Dendritic cell treated with granulocyte-macrophage colony-stimulating factor and Interleukin-4, amounts not matched to agents 40 ng/mL and 50 ng/mL, for 4 days (primary cell): Measurements from ENCODE around the gene BANP.
"Not testable (repeated sequence)": the region's sequence is repeated elsewhere in the genome, so short reads cannot be mapped to it uniquely, and the experiment has no call there.

Experiments used
- H3K27ac Mint-ChIP-seq: one replicate; pipeline ENCODE4 v1.8.0; 2022; ENCODE audit warnings: mild to moderate bottlenecking, mixed read lengths
- H3K27me3 Mint-ChIP-seq: one replicate; pipeline ENCODE4 v1.8.0; 2022; ENCODE audit warnings: mild to moderate bottlenecking, mixed read lengths
- H3K36me3 Mint-ChIP-seq: one replicate; pipeline ENCODE4 v1.8.0; 2022; ENCODE audit warnings: low read depth, mixed read lengths
- H3K4me1 Mint-ChIP-seq: one replicate; pipeline ENCODE4 v1.8.0; 2022; ENCODE audit warnings: low read depth, mixed read lengths
- H3K4me3 Mint-ChIP-seq: one replicate; pipeline ENCODE4 v1.8.0; 2022; ENCODE audit warnings: mild to moderate bottlenecking, moderate library complexity, mixed read lengths
- H3K9me3 Mint-ChIP-seq: one replicate; pipeline ENCODE4 v1.8.0; 2022; ENCODE audit warnings: mixed read lengths
- intact Hi-C: fragments of 100-400 bp; cut with micrococcal nuclease; formaldehyde crosslinking; loops from one replicate; pipeline ENCODE4 v1.15.0; 2022

The BANP gene, protein sequence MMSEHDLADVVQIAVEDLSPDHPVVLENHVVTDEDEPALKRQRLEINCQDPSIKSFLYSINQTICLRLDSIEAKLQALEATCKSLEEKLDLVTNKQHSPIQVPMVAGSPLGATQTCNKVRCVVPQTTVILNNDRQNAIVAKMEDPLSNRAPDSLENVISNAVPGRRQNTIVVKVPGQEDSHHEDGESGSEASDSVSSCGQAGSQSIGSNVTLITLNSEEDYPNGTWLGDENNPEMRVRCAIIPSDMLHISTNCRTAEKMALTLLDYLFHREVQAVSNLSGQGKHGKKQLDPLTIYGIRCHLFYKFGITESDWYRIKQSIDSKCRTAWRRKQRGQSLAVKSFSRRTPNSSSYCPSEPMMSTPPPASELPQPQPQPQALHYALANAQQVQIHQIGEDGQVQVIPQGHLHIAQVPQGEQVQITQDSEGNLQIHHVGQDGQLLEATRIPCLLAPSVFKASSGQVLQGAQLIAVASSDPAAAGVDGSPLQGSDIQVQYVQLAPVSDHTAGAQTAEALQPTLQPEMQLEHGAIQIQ

DNA sequence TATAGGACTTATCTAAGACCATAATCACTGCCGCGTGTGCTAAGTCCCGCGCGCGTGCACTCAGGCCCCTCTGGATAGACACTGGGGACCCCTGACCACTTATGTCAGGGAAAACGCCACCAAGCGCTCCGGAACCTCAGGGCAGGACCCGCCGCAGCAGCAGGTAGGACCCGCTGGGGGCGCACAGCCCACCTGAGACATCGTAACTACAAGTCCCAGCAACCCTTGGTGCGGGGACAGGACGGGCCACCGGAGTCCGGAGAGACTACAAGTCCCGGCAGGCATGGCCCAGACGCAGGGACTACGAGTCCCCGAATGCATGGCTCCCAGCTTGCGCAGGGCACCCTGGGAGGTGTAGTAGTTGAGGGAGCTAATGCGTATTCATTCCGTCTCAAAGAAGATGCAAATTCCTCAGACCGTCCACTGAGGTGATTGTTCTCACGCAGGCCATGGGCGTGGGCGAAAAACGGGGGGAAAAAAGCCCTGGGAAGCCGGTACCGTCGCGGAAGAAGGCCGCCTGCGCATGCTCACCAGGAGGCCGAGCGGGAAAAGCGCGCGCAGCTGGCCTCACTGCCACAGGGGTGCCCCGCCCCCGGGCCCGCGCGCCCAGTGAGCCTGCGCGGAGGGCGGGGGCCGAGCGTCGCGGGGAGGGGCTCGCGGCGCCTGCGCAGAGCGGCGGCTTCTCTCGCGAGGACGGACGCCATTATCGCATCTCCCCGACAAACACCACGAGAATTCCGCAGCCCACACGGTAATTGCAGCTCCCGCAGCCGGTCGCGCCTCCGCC, at the start of gene BANP:
BANP (plus strand) TSS at position 670 of the 787 bp plus-strand sequence. CDS start 23,682 bp downstream, outside the sequence.
- Mint-ChIP-seq H3K27me3 (no peaks in the 10 kb centered on the region), H3K4me1 (peaks cover 74% of the 10 kb centered on the region), H3K27ac (peak within 1 kb of the TSS; percentile 97), H3K36me3 (peaks cover 27% of the 10 kb centered on the region), H3K9me3 (no peaks in the 10 kb centered on the region), H3K4me3 (peak within 1 kb of the TSS; percentile 91)
- intact Hi-C loops = no loop called here

DNA sequence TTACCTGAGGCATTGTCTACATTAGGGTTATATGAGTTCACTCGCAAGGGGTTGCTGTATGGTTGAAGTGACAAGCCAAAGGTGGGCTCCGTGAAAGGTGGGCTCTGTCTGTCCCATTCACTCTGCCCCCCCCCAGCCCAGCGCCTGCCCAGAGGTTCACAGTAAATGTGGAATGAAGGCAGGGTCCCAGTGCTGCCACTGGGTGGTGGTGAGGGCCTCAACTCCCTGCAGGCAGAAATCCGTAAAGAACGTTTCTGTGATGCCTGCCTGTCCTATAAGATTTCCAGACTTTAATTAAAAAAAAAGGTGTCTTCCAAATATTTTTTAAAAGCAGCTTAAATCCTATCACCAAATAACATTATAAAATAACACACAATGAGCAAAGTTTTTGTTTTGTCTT, 46.3 kb upstream of the BANP start:
- peaks cover 41% of the 10 kb centered on the region for H3K4me1 Mint-ChIP-seq
- H3K4me3 Mint-ChIP-seq, H3K27ac Mint-ChIP-seq, H3K36me3 Mint-ChIP-seq, H3K9me3 Mint-ChIP-seq: not testable (repeated sequence)
- peaks cover 36% of the 10 kb centered on the region for H3K27me3 Mint-ChIP-seq
- intact Hi-C loops = loop anchor here (10.0 kb wide), 1 partner anchor 50 kb away; no protein-coding TSS in a partner anchor

DNA sequence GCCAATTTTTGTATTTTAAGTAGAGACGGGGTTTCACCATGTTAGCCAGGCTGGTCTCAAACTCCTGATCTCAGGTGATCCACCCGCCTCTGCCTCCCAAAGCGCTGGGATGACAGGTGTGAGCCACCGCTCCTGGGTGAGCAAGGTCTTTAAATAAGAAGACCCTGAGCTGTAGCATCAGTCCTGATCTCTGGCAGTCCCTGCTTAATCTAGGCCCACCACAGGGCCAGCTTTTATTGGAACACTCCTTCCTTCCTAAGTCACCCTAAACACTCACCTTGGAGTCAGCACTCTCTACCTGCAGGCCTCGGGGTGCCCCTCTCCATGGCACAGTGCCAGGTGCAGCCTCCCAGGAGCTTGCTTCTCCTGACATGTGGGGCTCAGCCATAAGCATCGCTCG, 45.7 kb upstream of the BANP start:
- intact Hi-C loops = loop anchor here (10.0 kb wide), 1 partner anchor 51 kb away; no protein-coding TSS in a partner anchor
- H3K27me3 Mint-ChIP-seq = peaks cover 32% of the 10 kb centered on the region
- not testable (repeated sequence) for H3K27ac Mint-ChIP-seq, H3K36me3 Mint-ChIP-seq, H3K9me3 Mint-ChIP-seq, H3K4me3 Mint-ChIP-seq
- H3K4me1 Mint-ChIP-seq = peaks cover 41% of the 10 kb centered on the region

DNA sequence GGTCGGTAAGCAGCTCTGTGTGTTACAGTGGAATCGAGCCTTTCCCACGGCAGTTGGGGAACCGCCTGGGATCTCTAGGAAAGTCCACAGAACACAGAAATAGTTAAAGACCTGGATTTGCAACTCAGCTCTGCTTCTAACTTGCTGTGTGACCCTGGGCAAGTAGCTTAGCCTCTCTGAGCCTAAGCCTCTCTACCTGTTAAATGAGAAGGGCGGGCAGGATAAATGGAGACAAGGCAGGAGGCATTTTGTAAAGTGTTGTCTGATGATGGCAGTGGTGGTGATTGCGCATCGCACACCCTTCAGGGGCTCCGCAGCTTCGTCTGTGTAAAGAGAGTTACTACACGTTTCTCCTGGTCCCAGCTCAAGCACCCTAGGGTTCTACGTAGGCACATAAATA, 43.1 kb upstream of the BANP start:
- intact Hi-C loops = loop anchor here (2.0 to 10.0 kb wide), 2 partner anchors 37 to 53 kb away; no protein-coding TSS in a partner anchor
- Mint-ChIP-seq H3K27me3 (peaks cover 42% of the 10 kb centered on the region), H3K4me1 (peaks cover 19% of the 10 kb centered on the region)
- H3K4me3 Mint-ChIP-seq, H3K9me3 Mint-ChIP-seq, H3K36me3 Mint-ChIP-seq, H3K27ac Mint-ChIP-seq: not testable (repeated sequence)

DNA sequence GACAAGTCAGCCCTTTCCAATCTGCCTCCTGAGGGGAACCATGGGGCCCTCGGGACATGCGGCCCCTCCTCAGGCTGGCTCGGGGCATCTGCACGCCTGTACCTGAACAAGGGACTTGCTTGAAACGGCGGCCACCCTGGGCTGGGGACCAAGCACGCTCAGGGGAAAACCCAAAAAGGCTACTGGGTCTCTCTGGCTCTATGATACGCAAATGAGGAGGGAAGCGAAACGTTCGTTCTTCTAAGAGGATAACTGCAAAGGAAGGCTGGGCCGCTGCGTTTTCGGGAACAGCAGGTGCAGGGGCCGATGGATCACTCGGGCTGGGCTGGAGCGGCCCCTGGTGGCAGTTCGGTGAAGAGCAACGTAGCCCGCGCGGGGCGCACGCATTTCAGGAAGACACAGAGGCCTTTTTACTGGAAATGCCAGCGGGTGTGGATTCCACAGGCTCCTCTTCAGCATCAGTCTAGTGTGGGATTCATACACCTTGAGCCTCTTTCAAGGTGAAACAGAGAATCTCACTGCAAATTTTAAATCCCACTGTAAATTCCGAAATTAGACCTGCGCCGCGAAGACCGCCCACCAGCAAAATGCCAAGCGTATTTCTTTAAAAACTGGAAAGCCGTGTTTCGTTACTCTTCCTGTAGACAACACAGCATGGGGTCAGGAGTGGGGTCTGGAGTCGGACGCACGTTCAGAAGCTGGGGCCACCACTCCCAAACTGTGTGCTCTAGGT, 41.9 kb upstream of the BANP start:
- H3K4me3 Mint-ChIP-seq, H3K9me3 Mint-ChIP-seq, H3K36me3 Mint-ChIP-seq, H3K27ac Mint-ChIP-seq: not testable (repeated sequence)
- peaks cover 27% of the 10 kb centered on the region for H3K4me1 Mint-ChIP-seq
- H3K27me3 Mint-ChIP-seq = peaks cover 54% of the 10 kb centered on the region
- intact Hi-C loops = loop anchor here (1.0 to 10.0 kb wide), 3 partner anchors 39 to 130 kb away; no protein-coding TSS in a partner anchor

DNA sequence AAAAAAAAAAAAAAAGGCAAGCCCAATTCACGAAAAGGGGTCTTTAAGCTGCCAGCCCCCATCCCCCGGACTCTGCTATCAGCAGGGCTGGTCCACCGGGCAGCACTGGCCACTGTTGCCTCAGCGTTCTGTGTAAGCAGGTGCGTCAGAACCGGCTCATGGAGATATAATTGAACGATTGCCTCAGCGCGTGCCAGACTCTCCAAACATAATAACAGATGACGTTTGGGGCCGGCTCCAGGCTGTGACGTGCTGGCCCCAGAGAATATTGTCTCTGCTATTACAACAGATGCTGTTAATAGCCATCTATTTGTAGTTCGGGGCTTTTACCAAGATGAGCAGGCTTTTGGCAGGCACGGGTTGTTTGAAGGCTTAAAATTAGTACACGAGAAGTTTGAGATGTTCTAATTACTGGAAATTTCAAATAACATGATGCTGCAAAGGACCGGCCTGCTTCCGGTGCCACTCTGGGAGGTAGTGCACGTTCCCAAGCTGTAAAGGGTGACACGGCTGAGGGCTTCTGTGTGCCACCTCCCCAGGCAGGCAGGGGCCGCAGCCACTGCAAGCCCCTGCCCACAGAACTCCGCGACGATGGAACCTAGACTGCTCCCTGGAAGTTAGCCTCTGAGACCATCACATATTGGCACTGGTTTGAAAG, 40.0 kb upstream of the BANP start:
- peaks cover 53% of the 10 kb centered on the region for H3K27me3 Mint-ChIP-seq
- H3K27ac Mint-ChIP-seq, intact Hi-C loops, H3K9me3 Mint-ChIP-seq, H3K4me3 Mint-ChIP-seq, H3K36me3 Mint-ChIP-seq: not testable (repeated sequence)
- peaks cover 23% of the 10 kb centered on the region for H3K4me1 Mint-ChIP-seq

DNA sequence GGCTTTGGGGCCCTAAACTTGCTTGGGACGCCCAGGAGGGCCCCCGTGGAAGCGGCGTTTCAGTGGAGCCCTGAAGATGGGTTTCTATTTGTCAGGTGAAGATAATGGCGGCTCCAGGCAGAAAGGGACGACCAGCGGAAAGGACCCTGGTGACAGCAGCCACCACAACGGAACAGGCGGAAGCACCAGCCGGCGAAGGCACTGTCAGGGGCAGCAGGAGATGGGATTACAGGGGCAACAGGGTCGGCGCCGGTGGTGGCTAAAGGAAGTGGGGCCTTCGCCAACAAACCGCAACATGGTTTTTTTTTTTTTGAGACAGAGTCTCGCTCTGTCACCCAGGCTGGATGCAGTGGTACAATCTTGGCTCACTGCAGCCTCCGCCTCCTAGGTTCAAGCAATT, 38.5 kb upstream of the BANP start:
- H3K9me3 Mint-ChIP-seq, H3K27ac Mint-ChIP-seq, H3K36me3 Mint-ChIP-seq, intact Hi-C loops, H3K4me3 Mint-ChIP-seq: not testable (repeated sequence)
- Mint-ChIP-seq H3K27me3 (peaks cover 45% of the 10 kb centered on the region), H3K4me1 (peaks cover 31% of the 10 kb centered on the region)

DNA sequence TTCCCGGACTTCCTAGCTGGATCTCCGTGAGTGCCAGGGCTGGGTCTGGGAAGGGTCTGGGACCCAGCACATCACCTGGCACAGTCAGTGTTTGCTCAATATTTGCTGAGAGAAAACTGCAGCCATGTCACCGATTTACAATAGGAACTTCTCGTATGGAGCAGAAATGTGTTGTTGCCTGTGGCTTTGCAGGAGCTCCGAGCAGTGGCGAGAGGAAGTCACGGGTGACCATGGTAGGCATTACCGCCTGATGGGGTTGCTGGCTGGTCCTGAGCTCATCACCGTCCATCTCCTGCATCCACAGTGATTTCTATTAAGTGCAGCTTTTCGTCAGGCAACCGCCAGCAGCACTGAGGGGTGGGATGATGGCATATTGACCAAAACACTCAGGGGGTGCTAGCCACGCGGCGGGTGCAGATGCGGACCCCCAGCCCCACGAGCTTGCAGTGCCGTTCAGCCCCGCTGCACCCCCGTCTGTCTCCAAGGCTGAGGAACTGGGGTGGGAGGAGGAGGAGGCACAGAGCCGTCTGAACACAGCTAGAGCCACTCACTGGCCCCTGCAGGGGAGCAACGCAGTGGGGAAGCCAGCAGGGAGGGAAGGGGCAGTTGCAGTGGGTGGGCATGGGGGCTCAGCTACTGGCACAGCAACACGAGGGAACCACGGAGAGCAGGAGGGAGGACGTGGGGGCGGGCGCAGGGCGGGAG, 37.1 kb upstream of the BANP start:
- H3K36me3 Mint-ChIP-seq, H3K4me3 Mint-ChIP-seq, H3K27ac Mint-ChIP-seq, H3K9me3 Mint-ChIP-seq, intact Hi-C loops: not testable (repeated sequence)
- Mint-ChIP-seq H3K4me1 (peaks cover 36% of the 10 kb centered on the region), H3K27me3 (peaks cover 42% of the 10 kb centered on the region)

DNA sequence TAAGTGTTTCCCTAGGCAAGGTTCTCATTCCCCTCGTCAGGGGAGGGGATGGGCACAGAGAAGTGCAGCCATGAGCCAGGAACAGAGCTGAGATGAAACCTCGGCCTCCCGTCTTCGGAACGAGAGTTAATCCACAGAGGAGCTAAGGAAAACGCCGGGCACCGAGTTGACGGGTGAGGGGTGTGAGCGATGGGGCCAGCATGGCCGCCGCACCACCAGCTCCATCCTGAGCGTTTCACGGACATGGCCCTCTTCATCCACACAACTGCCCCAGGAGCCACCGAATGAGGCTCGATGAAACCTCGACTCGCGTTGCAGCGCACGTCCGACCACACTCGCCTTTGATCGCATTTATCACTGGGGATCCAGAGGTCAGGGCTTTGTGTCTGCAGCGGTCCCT, 36.4 kb upstream of the BANP start:
- intact Hi-C loops = no loop called here
- H3K4me1 Mint-ChIP-seq = peaks cover 34% of the 10 kb centered on the region
- no peak overlapping the region for H3K27ac Mint-ChIP-seq
- no peaks in the 10 kb centered on the region for H3K9me3 Mint-ChIP-seq
- no peak overlapping the region for H3K4me3 Mint-ChIP-seq
- H3K36me3 Mint-ChIP-seq = no peaks in the 10 kb centered on the region
- H3K27me3 Mint-ChIP-seq = peaks cover 42% of the 10 kb centered on the region

DNA sequence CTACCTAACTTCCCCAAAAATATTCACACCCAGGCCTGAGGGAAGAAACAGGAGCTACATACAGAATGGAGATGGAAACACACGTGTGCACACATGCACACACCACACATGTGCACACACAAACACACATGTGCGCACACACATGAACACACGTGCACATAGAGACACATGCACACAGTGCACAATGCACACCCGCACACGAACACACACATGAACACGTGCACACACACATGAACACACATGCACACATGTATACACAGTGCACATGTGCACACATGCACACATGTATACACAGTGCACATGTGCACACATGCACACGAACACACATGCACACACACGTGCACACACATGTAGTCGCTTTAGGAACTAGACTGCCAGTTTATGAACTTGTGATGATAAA, 33.7 kb upstream of the BANP start:
- Mint-ChIP-seq H3K4me1 (peaks cover 34% of the 10 kb centered on the region), H3K9me3 (no peaks in the 10 kb centered on the region), H3K36me3 (no peaks in the 10 kb centered on the region), H3K27me3 (peaks cover 34% of the 10 kb centered on the region), H3K27ac (no peak overlapping the region), H3K4me3 (no peak overlapping the region)
- intact Hi-C loops = no loop called here

DNA sequence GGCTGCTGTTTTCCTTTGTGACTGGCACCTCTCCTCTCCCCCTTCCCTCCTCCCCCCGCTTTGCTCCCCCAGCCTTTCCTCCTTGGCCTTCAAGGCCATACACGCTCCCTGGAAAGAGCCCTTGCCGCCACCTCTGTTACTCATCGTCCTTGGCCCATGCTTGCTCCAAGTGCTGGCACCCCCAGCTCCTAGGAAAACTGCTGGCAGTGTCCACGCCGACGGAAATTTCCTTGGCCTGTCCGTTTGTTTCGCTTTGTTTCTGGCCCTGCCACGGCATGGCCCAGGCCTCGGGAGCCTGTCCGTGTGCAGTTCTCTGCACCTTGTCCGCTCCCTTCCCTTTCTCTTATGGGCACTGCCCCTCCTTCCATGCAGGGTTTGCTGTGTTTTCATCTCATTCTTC, 32.9 kb upstream of the BANP start:
- H3K9me3 Mint-ChIP-seq = no peaks in the 10 kb centered on the region
- peak overlapping the region; percentile 62 for H3K4me3 Mint-ChIP-seq
- no peaks in the 10 kb centered on the region for H3K36me3 Mint-ChIP-seq
- peaks cover 32% of the 10 kb centered on the region for H3K27me3 Mint-ChIP-seq
- H3K27ac Mint-ChIP-seq = peak overlapping the region; percentile 70
- H3K4me1 Mint-ChIP-seq = peaks cover 34% of the 10 kb centered on the region
- intact Hi-C loops = no loop called here

DNA sequence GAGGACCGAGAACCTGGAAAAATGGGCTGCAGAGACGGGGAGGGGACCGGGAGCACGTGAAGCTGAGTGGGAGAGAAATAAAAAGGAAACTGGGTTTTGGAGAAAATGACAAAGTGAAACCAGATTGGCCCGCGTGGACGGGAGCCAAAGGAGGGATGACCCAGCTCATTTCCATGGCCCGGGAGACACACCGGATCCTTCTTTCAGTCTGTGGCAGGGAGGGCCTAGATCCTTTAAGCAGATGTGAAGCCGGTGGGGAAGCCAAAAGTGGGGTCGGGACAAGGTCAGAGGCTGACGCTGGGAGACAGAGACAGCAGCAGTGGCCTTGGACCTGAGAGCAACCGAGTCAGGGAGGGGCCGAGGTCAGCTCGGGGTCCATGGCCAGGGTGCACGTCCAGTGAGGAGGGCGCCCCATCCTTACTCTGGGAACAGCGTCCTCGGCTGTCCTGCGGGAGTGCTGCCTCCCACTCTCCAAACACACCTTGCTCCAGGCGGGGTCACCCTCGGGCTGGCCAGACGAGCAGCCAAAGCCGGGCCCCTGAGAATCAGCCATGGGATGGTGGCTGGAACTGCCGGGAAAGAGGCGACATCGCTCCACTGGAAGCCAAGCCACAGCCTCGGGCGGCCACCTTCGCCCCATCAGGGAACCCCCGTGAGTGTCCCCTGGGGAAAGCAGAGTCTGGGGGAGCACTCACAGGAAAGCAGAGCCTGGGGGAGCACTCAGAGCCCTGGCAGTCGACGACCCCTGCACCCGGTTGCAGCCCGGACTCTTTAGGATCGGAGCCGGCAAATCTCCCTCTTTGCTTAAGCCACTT, 32.2 kb upstream of the BANP start:
- intact Hi-C loops = no loop called here
- peaks cover 26% of the 10 kb centered on the region for H3K27me3 Mint-ChIP-seq

More for the DNA sequence above, 32.2 kb upstream of the BANP start:
- Mint-ChIP-seq H3K27ac (peak overlapping the region; percentile 70), H3K4me3 (peak overlapping the region; percentile 62), H3K36me3 (no peaks in the 10 kb centered on the region), H3K9me3 (no peaks in the 10 kb centered on the region), H3K4me1 (peaks cover 27% of the 10 kb centered on the region)
